ENCODE measurements around the gene NFKB2.

The NFKB2 gene

DNA sequence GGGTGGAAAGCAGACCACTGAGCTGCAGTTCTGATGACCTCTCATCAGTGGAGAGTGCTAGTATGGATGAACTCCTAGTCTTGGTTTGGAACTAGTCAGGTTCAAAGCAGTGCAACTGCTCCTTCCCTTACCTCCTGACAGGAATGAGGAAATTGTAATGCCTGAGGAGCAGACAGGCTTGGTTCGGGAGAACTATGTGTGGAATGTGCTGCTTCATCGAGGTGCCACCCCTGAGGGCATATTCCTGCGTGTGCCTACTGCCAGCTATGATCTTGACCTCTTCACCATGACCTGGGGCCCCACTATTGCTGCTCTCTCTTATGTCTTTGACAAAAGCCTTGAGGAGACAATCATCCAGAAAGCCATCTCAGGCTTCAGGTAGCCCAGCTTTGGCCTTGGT lies 27.4 kb upstream of the NFKB2 start:
- DNase-seq (ENCODE audit: insufficient read length, low spot score): no peak
- no peak for FAIRE-seq
- TF ChIP-seq, protein P1, sequence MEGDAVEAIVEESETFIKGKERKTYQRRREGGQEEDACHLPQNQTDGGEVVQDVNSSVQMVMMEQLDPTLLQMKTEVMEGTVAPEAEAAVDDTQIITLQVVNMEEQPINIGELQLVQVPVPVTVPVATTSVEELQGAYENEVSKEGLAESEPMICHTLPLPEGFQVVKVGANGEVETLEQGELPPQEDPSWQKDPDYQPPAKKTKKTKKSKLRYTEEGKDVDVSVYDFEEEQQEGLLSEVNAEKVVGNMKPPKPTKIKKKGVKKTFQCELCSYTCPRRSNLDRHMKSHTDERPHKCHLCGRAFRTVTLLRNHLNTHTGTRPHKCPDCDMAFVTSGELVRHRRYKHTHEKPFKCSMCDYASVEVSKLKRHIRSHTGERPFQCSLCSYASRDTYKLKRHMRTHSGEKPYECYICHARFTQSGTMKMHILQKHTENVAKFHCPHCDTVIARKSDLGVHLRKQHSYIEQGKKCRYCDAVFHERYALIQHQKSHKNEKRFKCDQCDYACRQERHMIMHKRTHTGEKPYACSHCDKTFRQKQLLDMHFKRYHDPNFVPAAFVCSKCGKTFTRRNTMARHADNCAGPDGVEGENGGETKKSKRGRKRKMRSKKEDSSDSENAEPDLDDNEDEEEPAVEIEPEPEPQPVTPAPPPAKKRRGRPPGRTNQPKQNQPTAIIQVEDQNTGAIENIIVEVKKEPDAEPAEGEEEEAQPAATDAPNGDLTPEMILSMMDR (IDR thresholded peaks at IDR 0.05; ENCODE audit: insufficient read depth, missing control alignments): no peak

DNA sequence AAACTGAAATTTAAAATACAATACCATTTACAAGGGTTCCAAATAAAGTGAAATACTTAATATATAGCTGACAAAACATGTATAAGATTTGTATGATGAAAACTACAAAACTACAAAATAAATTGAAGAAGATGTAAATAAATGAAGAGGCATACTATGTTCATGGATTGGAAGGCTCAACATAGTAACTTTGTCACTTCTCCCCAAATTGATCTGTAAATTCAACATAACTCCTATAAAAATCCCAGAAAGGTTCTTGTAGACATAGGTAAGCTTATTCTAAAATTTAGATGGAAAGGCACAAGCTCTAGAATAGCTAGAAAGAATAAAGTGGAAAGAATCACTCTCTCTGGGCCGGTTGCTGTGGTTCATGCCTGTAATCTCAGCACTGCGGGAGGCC lies 24.2 kb upstream of the NFKB2 start:
- TF ChIP-seq, protein P1 (IDR thresholded peaks at IDR 0.05; ENCODE audit: insufficient read depth, missing control alignments): no peak
- DNase-seq (ENCODE audit: insufficient read length, low spot score) (no peak), FAIRE-seq (no peak)

DNA sequence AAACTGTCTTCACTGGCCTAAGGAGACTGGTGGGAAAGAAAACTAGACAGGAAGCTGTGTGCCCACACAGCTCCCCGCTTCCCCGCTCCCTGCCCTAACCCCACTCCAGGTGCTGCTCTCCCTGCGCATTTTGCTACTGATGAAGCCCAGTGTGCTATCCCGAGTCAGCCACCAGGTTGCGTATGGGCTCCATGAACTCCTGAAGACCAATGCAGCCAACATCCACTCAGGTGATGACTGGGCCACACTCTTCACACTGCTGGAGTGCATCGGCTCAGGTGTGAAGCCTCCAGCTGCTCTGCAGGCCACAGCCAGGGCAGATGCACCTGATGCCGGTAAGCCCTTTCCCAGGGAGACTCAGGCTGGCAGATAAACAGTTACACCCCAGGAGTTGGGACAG lies 20.3 kb upstream of the NFKB2 start:
- DNase-seq (ENCODE audit: insufficient read length, low spot score) (no peak), FAIRE-seq (no peak)
- TF ChIP-seq, protein P1 (IDR thresholded peaks at IDR 0.05; ENCODE audit: insufficient read depth, missing control alignments): no peak

DNA sequence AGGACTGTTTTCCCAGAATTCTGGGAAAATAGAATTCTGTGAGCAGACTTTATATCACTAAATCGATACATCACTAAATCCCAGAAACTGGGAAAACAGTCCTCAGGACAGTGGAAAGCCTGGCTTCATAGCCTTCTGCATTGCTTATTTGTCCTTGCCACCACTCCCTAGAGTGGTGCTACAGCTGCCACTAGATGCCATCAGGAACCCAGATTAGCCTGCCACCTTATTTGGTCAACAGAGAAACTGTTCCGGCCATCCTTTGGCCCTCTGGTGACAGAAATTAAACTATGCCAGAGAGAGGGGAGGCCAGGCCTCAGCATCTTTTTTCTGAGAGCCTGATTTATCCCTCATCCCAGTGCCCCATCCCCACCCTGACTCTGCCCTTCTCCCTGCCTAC lies 19.6 kb upstream of the NFKB2 start:
- TF ChIP-seq, protein P1 (IDR thresholded peaks at IDR 0.05; ENCODE audit: insufficient read depth, missing control alignments): no peak
- FAIRE-seq (no peak), DNase-seq (ENCODE audit: insufficient read length, low spot score) (no peak)

DNA sequence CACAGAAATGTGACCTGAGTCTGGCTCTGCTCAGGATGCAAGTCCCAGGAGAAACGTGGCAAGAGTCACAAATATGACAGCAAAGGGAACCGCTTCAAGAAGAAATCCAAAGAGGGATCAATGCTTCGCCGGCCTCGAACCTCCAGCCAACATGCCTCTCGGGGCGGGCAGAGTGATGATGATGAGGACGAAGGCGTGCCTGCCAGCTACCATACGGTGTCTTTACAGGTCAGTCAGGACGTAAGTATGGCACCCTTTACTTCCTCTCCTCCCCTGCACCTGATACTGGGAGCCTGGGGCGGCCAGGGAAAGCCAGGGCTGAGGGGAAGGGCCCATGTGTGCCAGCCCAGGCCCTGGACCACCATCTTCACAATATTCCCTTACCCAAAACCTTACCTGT lies 18.6 kb upstream of the NFKB2 start:
- DNase-seq (ENCODE audit: insufficient read length, low spot score) (no peak), FAIRE-seq (no peak)
- TF ChIP-seq, protein P1 (IDR thresholded peaks at IDR 0.05; ENCODE audit: insufficient read depth, missing control alignments): no peak

DNA sequence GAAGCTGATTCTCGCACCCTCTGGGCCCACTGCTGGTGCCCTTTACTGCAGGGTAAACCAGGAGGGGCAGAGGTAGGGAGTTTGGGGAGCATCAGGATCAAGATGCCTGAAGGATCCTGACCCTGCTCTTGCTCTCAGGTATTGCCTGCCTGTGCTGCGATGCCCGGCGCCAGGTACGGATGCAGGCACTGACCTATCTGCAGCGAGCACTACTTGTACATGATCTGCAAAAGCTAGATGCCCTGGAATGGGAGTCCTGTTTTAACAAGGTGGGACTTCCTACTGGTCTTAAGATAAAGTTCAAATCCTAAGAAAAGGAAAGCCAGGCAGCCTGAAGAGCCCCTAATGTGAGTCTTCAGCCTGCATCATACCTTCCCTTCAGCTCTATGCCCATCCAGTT lies 16.1 kb upstream of the NFKB2 start:
- FAIRE-seq: no peak
- no peak for DNase-seq (ENCODE audit: insufficient read length, low spot score)
- TF ChIP-seq, protein P1 (IDR thresholded peaks at IDR 0.05; ENCODE audit: insufficient read depth, missing control alignments): no peak

DNA sequence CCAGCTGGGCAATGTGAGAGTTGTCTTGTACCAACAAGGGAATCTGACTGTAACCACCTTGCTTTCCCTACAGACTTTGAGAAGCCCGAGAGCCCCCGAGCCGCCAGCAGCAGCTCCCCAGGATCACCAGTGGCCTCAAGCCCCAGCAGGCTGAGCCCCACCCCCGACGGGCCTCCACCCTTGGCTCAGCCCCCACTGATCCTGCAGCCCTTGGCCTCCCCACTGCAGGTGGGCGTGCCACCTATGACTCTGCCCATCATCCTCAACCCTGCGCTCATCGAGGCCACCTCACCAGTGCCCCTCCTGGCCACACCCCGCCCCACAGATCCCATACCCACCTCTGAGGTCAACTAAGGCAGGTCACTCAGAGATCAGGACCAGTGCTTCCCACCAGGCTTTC lies 13.5 kb upstream of the NFKB2 start:
- DNase-seq (ENCODE audit: insufficient read length, low spot score): no peak
- FAIRE-seq: no peak

More for the DNA sequence above, 13.5 kb upstream of the NFKB2 start:
- TF ChIP-seq, protein P1 (IDR thresholded peaks at IDR 0.05; ENCODE audit: insufficient read depth, missing control alignments): no peak

Data from D721Med (cell line).